GM21737 (cell line): ENCODE data around the gene ZFHX3.

Experiments
- ATAC-seq: cut with Tn5 transposase; IDR thresholded peaks from one replicate; pipeline ENCODE4 v1.9.1; 2021; ENCODE audit warnings: mild to moderate bottlenecking, moderate library complexity; ENCODE audit not compliant: unreplicated experiment

The ZFHX3 gene

DNA sequence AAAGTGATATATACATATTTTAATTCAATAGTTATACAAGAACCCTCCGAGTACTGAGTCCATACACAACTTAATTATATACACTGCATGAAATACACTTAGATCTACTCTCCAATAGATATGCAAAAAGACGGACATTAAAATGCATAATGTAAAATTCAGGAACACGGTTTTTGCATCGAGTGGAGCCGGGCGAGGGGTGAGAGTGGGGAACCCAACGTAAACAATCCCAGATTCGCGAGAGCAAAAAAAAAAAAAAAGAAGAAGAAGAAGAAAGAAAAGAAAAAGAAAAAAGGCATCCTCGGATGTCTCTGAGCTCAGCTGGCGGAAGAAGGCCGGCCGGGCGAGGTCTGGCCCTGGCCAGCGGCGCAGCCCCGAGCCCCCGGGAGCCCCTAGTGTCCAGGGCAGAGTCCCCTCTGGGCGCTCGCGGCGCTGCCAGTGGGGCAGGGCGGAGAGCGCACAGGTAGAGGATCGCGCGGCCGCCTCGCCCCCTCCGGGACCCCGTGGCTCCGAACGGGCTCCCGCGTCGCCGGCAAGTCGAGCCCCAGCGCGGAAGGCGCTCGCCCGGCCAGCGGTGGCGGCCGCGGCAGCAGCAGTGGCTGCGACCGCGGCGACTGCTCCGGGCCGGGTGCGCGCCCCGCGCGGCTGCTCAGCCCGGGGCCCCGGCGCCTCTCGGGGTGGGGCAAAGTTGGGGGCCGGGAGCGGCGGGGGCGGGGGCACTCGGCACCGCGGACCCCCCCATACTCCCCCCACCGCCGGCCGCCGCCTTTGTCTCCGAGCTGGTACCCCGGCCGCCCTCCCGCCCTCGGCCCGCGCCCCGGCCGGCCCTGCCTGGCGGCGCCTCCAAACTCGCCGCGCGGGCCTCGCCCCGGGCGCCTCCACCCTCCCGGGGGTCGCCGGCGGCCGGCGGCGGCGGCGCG is 9.6 kb upstream of the ZFHX3 start:
- ATAC-seq = peak; percentile 43

DNA sequence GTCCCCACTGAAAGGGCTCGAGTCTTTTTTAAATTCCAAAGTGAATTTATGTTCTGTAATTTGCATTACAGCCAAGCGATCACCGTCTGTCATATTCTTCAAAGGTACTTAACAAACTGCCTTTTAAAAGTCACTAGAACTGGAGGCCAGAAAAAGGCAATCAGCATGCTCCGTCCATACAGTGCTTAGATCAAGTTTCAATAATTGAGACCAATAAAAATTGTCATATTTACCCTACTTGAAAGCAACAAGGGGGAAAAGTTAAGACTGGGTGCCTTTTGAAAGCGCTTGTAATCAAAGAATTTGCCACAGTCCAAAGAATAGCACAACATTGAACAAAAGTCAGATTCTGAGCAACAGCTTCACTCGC is 9.0 kb upstream of the ZFHX3 start:
- no peak for ATAC-seq

DNA sequence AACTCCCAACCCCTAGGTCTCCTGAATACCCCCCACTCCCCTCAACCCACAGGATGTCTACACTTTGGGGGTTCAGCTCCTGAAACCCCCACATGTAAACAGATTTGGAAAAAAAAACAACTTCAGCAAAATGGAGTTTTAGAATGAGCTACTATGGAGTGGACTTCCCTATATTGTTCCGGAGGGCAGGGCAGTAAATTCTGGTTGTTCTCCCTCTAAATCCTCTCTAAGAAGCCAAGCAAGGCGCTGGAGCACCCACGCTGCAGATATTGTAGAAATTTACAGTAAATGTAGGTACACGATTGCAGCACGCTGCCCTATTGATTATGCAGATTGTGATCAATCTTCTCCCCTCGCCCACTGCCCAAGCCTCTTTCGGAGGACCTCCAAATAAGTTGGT is 8.5 kb upstream of the ZFHX3 start:
- no peak for ATAC-seq

DNA sequence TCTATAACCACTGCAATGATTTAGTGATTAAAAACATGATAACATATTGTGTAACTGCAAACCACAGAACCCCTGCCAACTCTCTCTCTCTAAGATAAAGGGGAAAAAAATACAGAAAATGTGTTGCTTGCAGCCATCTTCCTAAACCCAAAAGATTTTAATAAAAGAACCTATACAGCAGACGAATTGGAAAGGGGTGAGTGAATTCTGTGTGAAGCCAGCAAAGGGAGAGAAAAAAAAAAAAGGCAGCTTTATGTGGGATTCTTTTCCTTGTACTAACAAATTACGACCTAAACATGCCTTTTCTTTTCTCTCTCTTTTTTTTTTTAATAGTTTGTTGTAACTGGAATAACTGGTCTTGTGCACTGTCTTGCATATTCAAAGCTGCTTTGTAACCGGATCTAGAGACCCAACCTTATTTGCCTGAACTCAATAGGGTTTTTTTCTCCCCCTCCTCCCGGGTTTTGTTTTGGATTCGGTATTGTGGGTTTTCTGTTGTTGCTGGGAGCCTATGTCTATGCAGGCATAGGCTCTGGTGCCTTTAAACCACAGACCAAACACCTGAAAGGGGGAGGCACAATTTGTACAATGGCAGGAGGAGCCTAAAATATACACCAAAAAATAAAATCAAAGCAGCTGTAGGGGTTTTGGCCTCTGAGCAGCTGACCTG is 7.0 kb upstream of the ZFHX3 start:
- no peak for ATAC-seq

DNA sequence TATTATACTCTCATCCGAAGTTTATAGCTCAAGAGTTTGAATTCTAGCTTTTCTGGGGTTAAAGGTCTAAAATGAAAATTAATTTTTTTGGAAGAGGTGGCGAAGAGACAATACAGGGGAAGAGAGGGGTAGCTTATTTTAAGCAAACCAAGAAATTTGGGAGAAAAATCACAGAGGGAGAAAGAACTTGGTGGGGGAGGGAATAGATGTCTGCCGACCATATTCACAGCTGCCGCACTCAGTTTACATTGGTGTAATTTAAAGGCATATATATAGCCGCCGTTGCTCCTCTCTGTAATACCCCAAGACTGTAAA is 6.5 kb upstream of the ZFHX3 start:
- no peak for ATAC-seq

DNA sequence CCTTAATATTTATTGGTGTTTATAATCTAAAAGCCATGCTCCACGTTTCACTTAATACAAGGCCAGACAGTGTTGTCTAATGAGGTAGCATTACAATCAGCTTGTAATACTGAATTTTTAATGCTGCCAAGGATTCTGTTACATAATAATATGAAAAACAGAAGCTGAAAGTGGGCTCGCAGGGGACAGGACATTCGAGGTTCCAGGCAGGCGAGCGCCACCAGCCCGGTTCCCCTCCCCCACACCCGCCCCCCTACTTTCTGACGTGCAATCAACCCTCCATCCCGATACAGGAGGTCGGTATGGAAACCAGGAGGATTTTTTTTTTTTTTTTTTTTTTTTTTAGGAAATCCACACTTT is 6.2 kb upstream of the ZFHX3 start:
- ATAC-seq = no peak

DNA sequence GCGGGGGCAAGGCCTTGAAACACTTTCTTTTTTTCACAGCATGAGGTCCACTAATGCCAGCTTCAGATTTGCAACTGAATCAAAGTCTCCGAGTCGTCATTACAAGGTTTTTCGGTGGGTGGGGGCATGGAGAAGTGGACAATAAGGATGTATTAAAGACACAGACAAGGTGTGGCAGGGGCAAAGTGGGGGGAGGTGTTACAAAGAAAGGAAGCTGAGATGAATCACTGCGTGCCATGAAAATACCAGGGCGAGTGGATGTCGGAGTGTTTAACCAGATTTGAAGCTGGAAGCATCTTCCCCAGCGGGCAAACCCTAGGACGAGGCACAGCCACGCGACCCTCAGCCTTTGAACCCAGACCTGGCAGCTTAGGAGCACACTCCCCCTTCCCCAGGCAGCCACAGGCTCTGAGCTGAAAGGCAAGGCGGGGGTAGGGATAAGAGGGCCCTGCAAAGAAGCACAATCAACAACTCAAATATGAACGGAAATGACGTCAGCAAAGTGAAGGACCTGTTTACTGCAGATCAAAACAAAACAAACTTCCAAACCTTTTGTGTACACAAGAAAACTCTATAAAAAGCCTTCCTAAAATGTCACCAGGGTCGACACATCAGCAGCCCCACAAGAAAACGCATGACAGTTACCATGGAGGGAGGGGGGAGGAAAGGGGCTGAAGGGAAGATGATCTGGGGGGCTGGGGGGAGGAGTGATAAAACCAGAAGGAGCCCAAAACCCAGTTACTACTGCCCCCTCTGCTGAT is 5.6 kb upstream of the ZFHX3 start:
- ATAC-seq = no peak

DNA sequence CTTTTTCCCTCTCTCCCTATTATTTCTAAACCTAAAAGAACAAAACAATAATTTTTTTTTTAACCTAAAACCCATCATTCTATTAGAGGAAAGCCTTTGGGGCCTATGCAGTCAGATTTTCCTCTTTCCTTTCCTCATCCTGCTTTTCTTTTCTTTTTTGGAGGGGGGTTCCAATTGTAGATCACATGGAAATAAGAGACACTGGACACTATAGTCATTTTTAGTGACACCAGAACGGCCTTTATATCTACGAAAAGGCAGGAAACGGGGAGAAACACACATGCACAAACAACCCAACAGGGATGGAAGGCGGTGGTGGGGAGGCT is 5.1 kb upstream of the ZFHX3 start:
- no peak for ATAC-seq

DNA sequence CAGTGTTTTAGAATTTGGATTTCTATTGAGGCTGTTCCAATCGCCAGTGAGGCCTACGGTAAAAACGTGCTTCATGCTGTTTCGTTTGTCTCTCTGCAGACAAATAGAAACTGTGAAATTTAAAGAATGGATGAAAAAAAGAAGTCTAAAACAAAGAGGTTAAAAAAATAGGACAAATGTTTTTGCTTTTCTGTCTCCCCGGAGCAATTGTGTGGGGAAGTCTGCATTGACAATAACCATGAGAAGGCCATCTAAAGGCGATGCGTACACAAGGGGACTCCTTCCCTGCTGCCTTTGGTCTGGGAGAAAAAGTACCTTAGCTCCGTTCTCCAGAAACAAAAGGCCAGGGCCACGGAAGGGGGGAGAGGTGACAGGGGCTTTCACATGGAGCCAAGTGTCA is 4.6 kb upstream of the ZFHX3 start:
- ATAC-seq = no peak

DNA sequence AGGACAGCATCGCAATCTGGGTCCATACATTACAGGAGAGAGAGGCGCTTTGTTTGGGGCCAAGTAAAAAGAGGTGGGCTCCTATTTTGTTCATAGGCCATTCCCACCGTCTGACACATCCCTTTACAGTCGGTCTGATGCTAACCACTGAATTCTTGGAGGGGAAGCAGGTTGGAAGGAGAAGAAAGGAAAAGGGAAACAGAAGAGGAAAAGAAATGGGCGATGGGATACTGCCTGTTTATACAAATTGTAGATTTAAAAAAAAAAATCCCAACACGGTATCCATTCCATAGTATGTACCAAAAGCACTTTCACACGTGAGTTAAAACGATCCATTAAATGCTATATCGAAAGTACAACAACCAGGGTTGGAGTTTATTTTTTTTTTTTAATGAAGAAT is 4.0 kb upstream of the ZFHX3 start:
- ATAC-seq = no peak

DNA sequence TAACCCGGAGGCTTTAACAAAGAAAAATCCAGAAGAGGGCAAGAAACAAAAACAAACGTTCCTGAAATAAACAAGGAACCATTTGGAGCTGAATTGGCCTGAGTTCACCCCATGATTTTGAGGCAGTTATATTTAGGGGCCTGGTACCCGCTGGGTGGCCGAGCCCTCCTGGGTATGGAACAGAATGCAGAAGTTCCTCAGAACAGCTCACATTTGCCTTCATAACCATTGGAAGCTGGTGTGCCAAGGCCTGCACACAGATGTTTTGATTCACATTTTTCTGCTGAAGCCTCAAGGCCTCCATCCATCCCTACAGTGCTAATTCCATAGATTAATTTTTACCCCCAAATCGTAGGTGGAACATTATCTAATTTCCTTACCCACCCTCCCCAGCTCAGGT is 3.3 kb upstream of the ZFHX3 start:
- ATAC-seq = no peak

DNA sequence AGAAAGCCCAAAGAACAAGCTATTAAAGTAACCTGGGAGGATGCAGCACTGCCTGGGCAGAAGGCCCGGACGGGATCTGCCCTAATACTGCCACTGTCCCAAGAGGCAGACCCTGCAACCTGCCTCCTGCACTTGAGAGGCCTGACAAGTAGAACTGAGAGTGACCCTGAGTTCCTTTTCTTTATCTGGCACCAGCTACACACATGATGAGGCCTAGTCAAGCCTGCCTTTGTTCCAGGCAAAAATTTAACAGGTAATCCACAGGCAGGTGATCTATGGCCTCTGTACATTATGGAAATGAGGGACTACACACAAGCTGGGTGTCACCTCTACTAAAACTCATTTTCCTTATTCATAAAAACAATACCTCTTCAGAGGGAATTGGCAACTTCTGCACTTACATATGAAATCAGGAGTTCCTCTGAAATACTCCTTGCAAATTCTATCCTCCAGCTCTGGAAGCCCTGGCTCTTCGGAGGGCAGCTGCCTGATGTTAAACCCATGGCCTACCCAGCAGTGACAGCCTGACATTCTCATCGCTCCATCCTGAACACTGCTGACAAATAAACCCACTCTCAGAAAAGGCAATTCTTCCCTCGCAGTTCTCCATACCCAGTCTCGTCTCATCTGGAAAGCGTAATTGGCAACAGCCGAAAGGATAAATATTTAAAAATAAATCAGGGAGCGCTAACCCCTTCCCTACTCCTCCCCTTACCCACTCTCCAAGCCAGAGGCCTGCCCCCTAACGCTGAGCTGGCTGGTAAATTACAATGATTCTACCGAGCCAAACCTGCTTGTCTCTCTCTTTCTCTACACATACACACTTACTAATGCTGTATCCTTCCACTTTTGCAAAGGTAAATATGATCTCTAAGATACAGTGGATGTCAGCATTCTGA is 2.5 kb upstream of the ZFHX3 start:
- no peak for ATAC-seq

DNA sequence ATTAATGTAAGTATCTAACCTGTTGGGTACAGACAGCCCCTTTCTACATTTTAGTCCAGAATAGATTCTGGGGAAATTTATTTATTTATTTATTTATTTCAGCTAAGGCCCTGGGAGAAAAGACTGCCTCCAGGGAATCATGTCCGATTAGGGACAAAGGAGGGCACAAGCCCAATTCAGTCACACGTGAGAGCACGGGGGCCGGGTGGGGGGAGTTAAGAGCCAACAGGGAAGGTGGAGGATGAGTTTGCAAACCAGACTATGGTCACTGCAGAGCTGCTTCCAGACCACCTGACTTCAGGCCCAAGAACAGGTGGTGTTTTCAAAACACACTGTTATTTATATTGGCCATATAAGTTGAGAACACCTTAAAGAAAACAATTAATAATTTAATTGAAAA is 1.6 kb upstream of the ZFHX3 start:
- no peak for ATAC-seq

DNA sequence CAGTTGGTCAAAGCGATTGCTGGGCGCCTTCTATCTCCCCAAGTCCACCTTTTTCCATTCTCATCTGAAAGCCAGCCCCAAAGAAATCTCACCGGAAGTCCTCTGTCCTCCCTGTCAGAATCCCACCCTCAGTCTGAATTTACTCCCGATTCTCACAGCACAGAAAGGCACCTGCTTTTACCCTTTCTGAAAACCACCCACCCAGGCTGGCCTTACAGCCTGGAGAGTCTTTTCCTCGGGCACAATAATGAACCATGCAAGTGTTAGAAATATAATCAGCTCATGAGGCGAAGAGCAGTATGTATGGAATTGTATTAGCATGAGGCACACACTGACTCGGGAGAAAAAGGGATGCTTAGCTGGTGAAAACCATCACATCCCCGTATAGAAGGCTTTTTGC is 1.2 kb upstream of the ZFHX3 start:
- no peak for ATAC-seq

DNA sequence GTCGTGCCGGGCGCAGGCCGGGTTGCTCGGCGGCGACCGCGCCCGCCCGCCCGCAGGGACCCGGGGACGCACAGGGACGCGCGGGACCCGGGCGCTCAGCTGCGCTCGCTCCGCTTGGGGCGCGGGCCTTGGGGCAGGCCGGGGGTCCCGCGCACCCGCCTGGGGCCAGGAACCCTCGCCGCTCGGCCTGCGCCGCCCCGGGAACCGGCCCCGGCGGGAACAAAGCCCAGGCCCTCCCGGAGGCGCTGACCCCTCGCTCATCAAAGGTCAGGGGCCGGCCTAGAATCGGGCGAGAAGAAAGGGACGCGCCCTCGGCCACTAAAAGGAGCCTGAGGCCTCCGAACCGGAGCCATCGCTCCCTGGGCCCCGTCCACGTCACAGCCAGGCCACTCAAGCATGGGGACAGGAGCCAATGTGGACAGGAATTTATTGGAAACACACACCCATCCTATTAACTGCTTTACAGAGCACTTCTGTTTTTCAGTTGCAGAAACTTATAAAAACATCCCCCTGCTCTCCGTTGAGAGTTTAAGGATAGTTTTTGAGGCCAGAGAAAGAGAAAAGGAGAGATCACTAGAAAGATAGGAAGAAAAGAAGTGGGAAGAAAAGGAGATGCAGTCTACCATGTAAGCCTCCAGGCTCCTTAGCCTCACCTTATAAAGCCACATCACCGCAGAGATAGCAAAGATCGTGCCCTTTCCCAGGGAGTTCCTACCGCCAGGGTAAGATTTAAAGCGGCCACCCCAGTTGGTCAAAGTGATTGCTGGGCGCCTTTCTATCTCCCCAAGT is 558 bp upstream of the ZFHX3 start:
- no peak for ATAC-seq

DNA sequence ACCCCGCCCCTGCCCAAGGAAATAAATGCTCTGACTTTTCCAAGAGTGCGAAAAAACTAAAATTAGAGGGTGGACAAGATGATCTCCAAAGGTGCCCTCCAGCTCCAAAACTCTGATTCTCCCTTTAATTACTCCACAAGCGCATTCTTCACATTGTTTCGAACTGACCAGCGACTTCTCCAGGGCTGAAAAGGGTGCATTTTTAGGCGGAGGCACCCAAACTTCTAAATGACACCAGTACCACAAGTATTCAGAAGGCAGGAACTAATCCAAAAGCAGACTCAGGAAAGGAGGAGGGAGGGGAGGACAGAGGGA is 750 bp downstream of the ZFHX3 start:
- no peak for ATAC-seq

DNA sequence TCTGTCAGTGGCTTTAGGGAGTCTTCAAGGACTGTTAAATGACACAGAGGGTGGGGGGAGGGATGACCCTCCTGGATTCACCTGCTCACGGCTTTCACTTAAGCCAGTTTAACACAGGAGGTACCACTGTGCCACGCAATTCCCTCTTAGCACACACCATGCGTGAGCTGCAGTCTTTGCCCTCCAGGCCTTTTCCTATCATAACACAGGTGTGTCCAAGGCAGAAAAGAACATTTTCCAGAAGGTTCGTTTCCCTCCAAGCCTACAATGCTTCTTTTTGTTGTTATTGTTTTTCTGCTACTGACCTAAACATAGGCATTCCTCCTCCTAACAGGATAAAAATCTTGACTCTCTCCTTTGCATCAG is 1.1 kb downstream of the ZFHX3 start:
- ATAC-seq = no peak

DNA sequence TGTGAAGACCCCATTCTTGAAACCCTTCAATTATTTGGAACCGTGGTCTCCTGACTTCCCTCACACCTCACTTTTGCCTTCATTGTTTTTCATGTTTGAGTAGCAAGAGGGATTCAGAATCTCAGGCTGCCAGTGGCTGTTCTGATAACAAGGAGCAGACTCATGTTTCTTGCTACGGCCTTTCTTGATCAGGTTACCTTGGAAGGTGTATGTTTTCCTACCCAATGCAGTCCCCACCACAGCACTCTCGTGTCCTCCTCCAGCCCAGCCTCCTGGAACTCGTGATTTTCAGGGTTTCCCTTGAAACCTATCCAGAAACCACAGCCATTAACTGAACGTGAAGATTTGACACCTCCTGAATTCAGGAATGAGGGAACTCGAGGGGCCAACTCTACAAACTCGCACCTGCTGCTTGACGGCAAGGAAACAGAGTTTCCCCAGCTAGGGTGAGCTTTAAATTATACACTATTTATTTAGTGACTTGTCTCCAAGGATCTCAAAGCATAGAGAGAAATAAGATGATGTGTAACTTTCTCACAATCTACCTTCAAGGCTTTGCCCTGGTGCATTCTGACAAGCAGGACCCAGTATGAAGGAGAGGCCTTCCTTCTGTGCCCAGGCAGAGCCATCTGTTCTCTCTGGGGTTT is 1.6 kb downstream of the ZFHX3 start:
- no peak for ATAC-seq

DNA sequence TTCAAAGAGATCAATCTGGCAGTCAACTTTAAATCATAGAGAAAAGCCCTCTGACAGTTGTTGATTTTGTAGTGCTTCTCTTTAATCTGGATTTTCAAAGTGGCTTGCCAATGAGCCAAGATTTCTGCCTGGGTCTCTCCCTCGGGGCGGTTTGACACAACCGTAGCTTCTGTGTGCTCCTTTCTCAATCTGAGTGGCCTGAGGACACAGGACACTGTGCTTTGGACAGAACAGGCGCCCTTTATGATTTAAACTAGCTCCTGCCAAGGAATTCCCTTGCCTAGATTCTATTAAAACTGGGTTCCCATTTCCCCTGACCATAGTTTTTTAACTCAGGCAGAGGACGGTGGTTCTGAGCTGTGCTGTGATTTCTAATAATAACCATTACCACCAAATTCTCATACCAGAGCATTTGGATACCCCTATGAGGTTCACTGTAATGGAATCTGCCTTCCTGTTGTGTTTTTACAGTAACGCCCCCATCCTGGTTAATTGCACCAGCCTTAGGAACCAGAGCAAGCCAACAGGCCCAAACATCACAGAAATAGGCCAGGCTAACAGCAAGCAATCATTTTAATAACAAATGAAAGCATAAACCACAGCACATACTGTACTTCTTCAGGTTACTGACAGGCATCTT is 4.0 kb downstream of the ZFHX3 start:
- no peak for ATAC-seq

DNA sequence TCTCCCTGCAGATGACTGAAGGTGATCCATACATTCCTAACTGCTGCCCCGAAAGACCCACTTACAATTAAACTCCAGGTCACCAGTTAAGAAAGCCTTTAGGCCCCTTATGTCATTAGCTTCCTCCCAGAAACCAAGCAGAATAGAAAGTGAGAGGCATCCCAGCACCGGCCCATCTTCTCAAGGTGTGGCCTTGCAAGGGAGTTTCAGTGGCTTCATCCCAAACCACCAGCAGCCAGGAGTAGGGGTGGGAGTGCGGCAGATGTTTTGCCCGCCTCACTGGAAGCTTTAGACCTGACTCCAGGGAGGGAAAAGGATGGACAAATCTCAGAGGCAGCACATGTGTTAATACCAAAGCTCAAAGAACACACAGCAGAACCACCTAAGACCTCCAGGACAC is 5.1 kb downstream of the ZFHX3 start:
- no peak for ATAC-seq
